Measurements from ENCODE around the gene CREG2.

Gene CREG2

DNA sequence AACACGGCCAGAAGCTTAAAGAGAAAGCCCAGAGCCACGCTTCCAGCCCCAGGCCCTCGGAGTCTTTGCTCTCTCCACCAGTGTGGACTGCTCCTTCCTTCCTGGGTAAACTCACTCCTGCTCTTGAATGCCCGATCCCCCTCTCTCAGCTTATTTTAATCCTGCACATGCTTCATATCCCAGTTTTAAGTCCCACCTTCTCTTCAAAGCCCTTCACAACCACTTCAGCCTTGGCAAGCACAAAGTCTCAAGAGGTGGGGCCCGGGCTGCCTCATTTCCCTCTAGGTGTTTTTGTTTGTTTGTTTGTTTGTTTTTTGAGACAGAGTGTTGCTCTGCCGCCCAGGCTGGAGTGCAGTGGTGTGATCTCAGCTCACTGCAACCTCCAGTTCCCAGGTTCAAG lies 21.6 kb upstream of the CREG2 start:
- no peaks in the 10 kb centered on the region for H3K9me3 ChIP-seq (ENCODE audit: control insufficient read depth, insufficient read depth, low read depth, low read length)
- H3K4me1 ChIP-seq (ENCODE audit: control insufficient read depth, insufficient read depth, low read length), result no peaks in the 10 kb centered on the region
- no peaks in the 10 kb centered on the region for H3K27me3 ChIP-seq (ENCODE audit: control insufficient read depth, insufficient read depth, low read length)
- no peak overlapping the region for H3K9ac ChIP-seq (ENCODE audit: low read length)
- H3K36me3 ChIP-seq (ENCODE audit: control insufficient read depth, insufficient read depth, low read length), result no peaks in the 10 kb centered on the region
- no peak overlapping the region for H3K27ac ChIP-seq (ENCODE audit: low read depth, low read length)
- H3K4me3 ChIP-seq (ENCODE audit: low read depth, low read length), result no peak overlapping the region

- no peak overlapping the region for H3K9ac ChIP-seq (ENCODE audit: low read length)
- H3K27me3 ChIP-seq (ENCODE audit: control insufficient read depth, insufficient read depth, low read length), result no peaks in the 10 kb centered on the region
- H3K9me3 ChIP-seq (ENCODE audit: control insufficient read depth, insufficient read depth, low read depth, low read length), result no peaks in the 10 kb centered on the region
- H3K27ac ChIP-seq (ENCODE audit: low read depth, low read length), result no peak overlapping the region
- H3K36me3 ChIP-seq (ENCODE audit: control insufficient read depth, insufficient read depth, low read length), result no peaks in the 10 kb centered on the region
- no peak overlapping the region for H3K4me3 ChIP-seq (ENCODE audit: low read depth, low read length)
- H3K4me1 ChIP-seq (ENCODE audit: control insufficient read depth, insufficient read depth, low read length), result 0 out of 2 replicates have a peak, but pooled peaks cover 4% of the 10 kb centered on the region
Measured at GRCh38 chr2:101405351-101405899, 18.1 kb upstream of the CREG2 start.

DNA sequence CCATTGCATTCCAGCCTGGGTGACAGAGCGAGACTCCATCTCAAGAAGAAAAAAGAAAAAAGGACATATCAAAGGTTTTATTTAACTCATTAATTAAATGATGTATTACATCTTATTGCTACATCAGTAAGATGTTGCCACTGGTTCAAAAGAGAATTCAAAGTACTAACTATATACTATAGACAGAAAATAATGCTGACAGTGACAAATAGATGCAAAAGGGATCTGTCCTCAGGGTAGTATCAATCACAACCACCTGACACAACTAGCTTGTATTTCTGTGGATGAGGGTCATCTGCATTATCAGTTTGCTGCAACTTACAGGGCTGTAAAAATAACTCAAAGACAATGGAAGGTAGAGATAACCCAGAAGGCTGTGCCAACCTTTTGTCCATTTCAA lies 16.4 kb upstream of the CREG2 start:
- Histone ChIP-seq H3K4me3 (ENCODE audit: low read depth, low read length) (no peak overlapping the region), H3K27me3 (ENCODE audit: control insufficient read depth, insufficient read depth, low read length) (no peaks in the 10 kb centered on the region), H3K27ac (ENCODE audit: low read depth, low read length) (no peak overlapping the region), H3K9me3 (ENCODE audit: control insufficient read depth, insufficient read depth, low read depth, low read length) (no peaks in the 10 kb centered on the region), H3K4me1 (ENCODE audit: control insufficient read depth, insufficient read depth, low read length) (peaks cover 4% of the 10 kb centered on the region; the same call in 1 of the 2 replicates), H3K36me3 (ENCODE audit: control insufficient read depth, insufficient read depth, low read length) (no peaks in the 10 kb centered on the region), H3K9ac (ENCODE audit: low read length) (no peak overlapping the region)

DNA sequence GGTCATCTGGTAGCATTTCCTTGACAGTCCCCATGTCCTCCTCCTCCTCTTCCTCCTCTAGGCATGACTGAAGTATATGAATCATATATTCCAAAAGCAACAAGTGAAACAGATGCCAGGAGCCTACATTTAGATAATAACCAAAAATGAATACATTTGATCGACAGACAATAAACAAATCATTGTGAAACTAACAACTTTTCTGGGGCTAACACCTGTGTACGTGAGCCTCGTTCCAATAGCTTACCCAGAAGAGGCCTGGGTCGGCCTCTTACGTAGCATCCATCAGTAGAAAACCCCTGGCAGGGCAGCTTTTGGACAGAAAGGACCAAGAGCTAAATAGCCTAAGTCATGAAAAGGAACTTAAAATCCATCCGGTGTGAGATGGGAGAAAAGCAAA lies 15.3 kb upstream of the CREG2 start:
- Histone ChIP-seq H3K4me1 (ENCODE audit: control insufficient read depth, insufficient read depth, low read length) (peaks cover 4% of the 10 kb centered on the region; the same call in 1 of the 2 replicates), H3K27me3 (ENCODE audit: control insufficient read depth, insufficient read depth, low read length) (no peaks in the 10 kb centered on the region), H3K4me3 (ENCODE audit: low read depth, low read length) (no peak overlapping the region), H3K9ac (ENCODE audit: low read length) (no peak overlapping the region), H3K36me3 (ENCODE audit: control insufficient read depth, insufficient read depth, low read length) (no peaks in the 10 kb centered on the region), H3K27ac (ENCODE audit: low read depth, low read length) (no peak overlapping the region), H3K9me3 (ENCODE audit: control insufficient read depth, insufficient read depth, low read depth, low read length) (no peaks in the 10 kb centered on the region)

DNA sequence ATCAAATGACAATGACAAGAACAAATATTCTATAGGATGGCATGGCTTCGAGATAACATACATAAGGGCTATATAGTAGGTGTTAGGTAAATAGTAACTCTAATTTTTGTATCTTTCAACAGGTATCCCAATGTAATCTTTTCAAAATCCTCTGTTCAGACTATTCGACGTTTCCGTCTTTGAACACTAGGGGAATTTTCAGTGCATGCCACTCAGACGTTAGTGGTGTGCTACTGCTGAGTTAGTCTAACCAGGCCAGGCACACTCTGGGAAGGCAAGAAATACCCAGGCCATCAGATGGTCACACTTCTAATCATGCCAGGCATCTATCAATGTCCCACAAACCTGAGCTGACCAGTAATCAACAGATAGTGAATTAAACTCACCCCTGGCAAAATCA lies 14.6 kb upstream of the CREG2 start:
- H3K4me3 ChIP-seq (ENCODE audit: low read depth, low read length), result no peak overlapping the region
- H3K27me3 ChIP-seq (ENCODE audit: control insufficient read depth, insufficient read depth, low read length), result no peaks in the 10 kb centered on the region
- no peaks in the 10 kb centered on the region for H3K9me3 ChIP-seq (ENCODE audit: control insufficient read depth, insufficient read depth, low read depth, low read length)
- H3K27ac ChIP-seq (ENCODE audit: low read depth, low read length), result no peak overlapping the region
- H3K36me3 ChIP-seq (ENCODE audit: control insufficient read depth, insufficient read depth, low read length), result no peaks in the 10 kb centered on the region
- peaks cover 4% of the 10 kb centered on the region; the same call in 1 of the 2 replicates for H3K4me1 ChIP-seq (ENCODE audit: control insufficient read depth, insufficient read depth, low read length)
- no peak overlapping the region for H3K9ac ChIP-seq (ENCODE audit: low read length)

DNA sequence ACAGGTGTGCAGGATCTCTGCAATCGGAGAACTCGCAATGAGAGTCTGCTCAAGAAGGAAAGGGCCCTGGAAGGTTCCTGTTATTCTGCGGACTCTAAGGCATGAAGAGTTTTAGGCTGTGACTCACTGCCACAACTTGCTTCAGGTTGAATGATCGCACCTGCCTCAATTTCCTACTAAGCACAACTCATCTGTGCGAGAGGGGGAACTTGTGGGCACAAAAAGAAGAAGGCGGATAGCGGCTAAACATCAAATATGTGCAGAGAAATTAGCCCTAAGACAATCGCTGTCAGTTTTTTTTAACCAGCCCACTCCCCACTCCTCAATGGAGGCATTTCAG lies 14.0 kb upstream of the CREG2 start:
- no peaks in the 10 kb centered on the region for H3K9me3 ChIP-seq (ENCODE audit: control insufficient read depth, insufficient read depth, low read depth, low read length)
- H3K9ac ChIP-seq (ENCODE audit: low read length), result no peak overlapping the region
- no peaks in the 10 kb centered on the region for H3K36me3 ChIP-seq (ENCODE audit: control insufficient read depth, insufficient read depth, low read length)
- no peak overlapping the region for H3K27ac ChIP-seq (ENCODE audit: low read depth, low read length)
- peaks cover 4% of the 10 kb centered on the region; the same call in 1 of the 2 replicates for H3K4me1 ChIP-seq (ENCODE audit: control insufficient read depth, insufficient read depth, low read length)
- H3K4me3 ChIP-seq (ENCODE audit: low read depth, low read length), result no peak overlapping the region
- H3K27me3 ChIP-seq (ENCODE audit: control insufficient read depth, insufficient read depth, low read length), result no peaks in the 10 kb centered on the region

GRCh38 chr2:101400506-101401325 lies 13.4 kb upstream of the CREG2 start:
- Histone ChIP-seq H3K9me3 (ENCODE audit: control insufficient read depth, insufficient read depth, low read depth, low read length) (no peaks in the 10 kb centered on the region), H3K27ac (ENCODE audit: low read depth, low read length) (no peak overlapping the region), H3K4me3 (ENCODE audit: low read depth, low read length) (no peak overlapping the region), H3K36me3 (ENCODE audit: control insufficient read depth, insufficient read depth, low read length) (no peaks in the 10 kb centered on the region), H3K4me1 (ENCODE audit: control insufficient read depth, insufficient read depth, low read length) (peaks cover 4% of the 10 kb centered on the region; the same call in 1 of the 2 replicates), H3K27me3 (ENCODE audit: control insufficient read depth, insufficient read depth, low read length) (no peaks in the 10 kb centered on the region), H3K9ac (ENCODE audit: low read length) (no peak overlapping the region)

- Histone ChIP-seq H3K4me1 (ENCODE audit: control insufficient read depth, insufficient read depth, low read length) (peaks cover 4% of the 10 kb centered on the region; the same call in 1 of the 2 replicates), H3K27me3 (ENCODE audit: control insufficient read depth, insufficient read depth, low read length) (no peaks in the 10 kb centered on the region)
Measured at GRCh38 chr2:101400048-101400447, 12.7 kb upstream of the CREG2 start.

GRCh38 chr2:101399021-101399799 lies 11.9 kb upstream of the CREG2 start:
- Histone ChIP-seq H3K9me3 (ENCODE audit: control insufficient read depth, insufficient read depth, low read depth, low read length) (no peaks in the 10 kb centered on the region), H3K27ac (ENCODE audit: low read depth, low read length) (no peak overlapping the region), H3K9ac (ENCODE audit: low read length) (no peak overlapping the region), H3K36me3 (ENCODE audit: control insufficient read depth, insufficient read depth, low read length) (no peaks in the 10 kb centered on the region), H3K27me3 (ENCODE audit: control insufficient read depth, insufficient read depth, low read length) (no peaks in the 10 kb centered on the region), H3K4me1 (ENCODE audit: control insufficient read depth, insufficient read depth, low read length) (peaks cover 4% of the 10 kb centered on the region; the same call in 1 of the 2 replicates), H3K4me3 (ENCODE audit: low read depth, low read length) (no peak overlapping the region)

More at GRCh38 chr2:101400048-101400447, 12.7 kb upstream of the CREG2 start:
- no peak overlapping the region for H3K9ac ChIP-seq (ENCODE audit: low read length)
- no peaks in the 10 kb centered on the region for H3K9me3 ChIP-seq (ENCODE audit: control insufficient read depth, insufficient read depth, low read depth, low read length)
- H3K27ac ChIP-seq (ENCODE audit: low read depth, low read length), result no peak overlapping the region
- H3K4me3 ChIP-seq (ENCODE audit: low read depth, low read length), result no peak overlapping the region
- no peaks in the 10 kb centered on the region for H3K36me3 ChIP-seq (ENCODE audit: control insufficient read depth, insufficient read depth, low read length)

GRCh38 chr2:101398116-101398821 lies 11.0 kb upstream of the CREG2 start:
- H3K4me3 ChIP-seq (ENCODE audit: low read depth, low read length), result no peak overlapping the region
- no peaks in the 10 kb centered on the region for H3K27me3 ChIP-seq (ENCODE audit: control insufficient read depth, insufficient read depth, low read length)
- H3K9ac ChIP-seq (ENCODE audit: low read length), result no peak overlapping the region
- no peaks in the 10 kb centered on the region for H3K36me3 ChIP-seq (ENCODE audit: control insufficient read depth, insufficient read depth, low read length)
- no peak overlapping the region for H3K27ac ChIP-seq (ENCODE audit: low read depth, low read length)
- no peaks in the 10 kb centered on the region for H3K9me3 ChIP-seq (ENCODE audit: control insufficient read depth, insufficient read depth, low read depth, low read length)
- peaks cover 4% of the 10 kb centered on the region; the same call in 1 of the 2 replicates for H3K4me1 ChIP-seq (ENCODE audit: control insufficient read depth, insufficient read depth, low read length)
